BJ (cell line): ENCODE results near the gene NAA15. TPM values are rescaled to one million over a fixed set of nuclear protein-coding genes. Genes with fewer than 3 reads are reported as not detected.

Experiments
- CTCF ChIA-PET: fragments of 350-600 bp; formaldehyde crosslinking; extraction: SDS; loops from one replicate; lab custom pipeline; 2021; ENCODE audit warnings: antibody characterized with exemption, inconsistent platforms; lab: Yijun Ruan, JAX
- POLR2A ChIA-PET: fragments of 300-600 bp; sonication (Branson Sonifier 250); formaldehyde crosslinking; extraction: SDS; loops from one replicate; lab custom pipeline; 2021; ENCODE audit warnings: antibody characterized with exemption; lab: Charles Lee
- DNase-seq: peaks from one replicate; pipeline ENCODE4 v3.0.0-alpha.2; 2011; ENCODE audit warnings: low read depth
- H3K27me3 ChIP-seq: 2 replicates; pipeline ENCODE4 v1.6.0; 2011; ENCODE audit warnings: low read length; ENCODE audit not compliant: control insufficient read depth, insufficient read depth
- H3K36me3 ChIP-seq: 2 replicates; pipeline ENCODE4 v1.5.1; 2011; ENCODE audit warnings: low read length; ENCODE audit not compliant: control insufficient read depth, insufficient read depth
- H3K4me3 ChIP-seq: 2 replicates; pipeline ENCODE4 v1.5.1; 2011; ENCODE audit warnings: low read depth, mild to moderate bottlenecking, control low read depth, low read length
- CTCF ChIP-seq: IDR thresholded peaks from 2 replicates; pipeline ENCODE4 v1.5.1; 2011; ENCODE audit warnings: low read depth, mild to moderate bottlenecking, control low read depth, inconsistent platforms, low read length, moderate library complexity; ENCODE audit not compliant: insufficient read depth
- polyA plus RNA-seq: library from polyadenylated mRNA; depleted of rRNA; stranded (reverse); fragments of >200 nt; gene quantifications from 2 replicates; pipeline ENCODE4 v1.2.3, GENCODE V29; 2011

Gene NAA15
- polyA plus RNA-seq, 1 experiment: 5.3 TPM

DNA sequence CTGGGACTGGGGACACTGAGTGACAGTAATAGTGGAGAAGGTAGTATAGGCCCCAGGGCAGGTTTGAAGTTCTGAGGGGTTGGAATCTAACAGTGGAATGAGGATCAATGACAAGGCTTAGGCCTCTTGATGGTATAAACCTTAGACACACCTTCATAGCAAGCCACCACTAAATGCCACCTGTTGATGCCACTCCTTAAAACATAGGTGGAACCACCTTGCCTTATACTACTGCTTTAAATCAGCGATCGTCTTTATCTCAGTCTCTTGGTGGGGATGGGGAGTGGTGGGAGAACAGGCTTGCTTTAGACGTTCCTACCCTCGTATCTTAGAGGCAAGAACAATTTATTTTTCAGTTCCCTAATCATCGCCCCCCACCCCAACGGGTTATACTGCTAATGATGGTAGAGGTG is 153.8 kb downstream of the NAA15 start:
- CTCF ChIA-PET: interaction anchor here (2.3 kb wide), 1 partner anchor 39 kb away, joined by 4 read pairs; no protein-coding TSS in a partner anchor
- Histone ChIP-seq H3K4me3 (peak overlapping the region; percentile 85), H3K27me3 (no peaks in the 10 kb centered on the region), H3K36me3 (no peaks in the 10 kb centered on the region)
- POLR2A ChIA-PET: interaction anchor here (0.7 kb wide), 1 partner anchor 180 kb away, joined by 3 read pairs; no protein-coding TSS in a partner anchor
- no peak for TF ChIP-seq CTCF
- DNase-seq: no peak

GRCh38 chr4:139457318-139457717 is 156.0 kb downstream of the NAA15 start:
- no peak for TF ChIP-seq CTCF
- no peak for DNase-seq
- Histone ChIP-seq H3K4me3 (no peak overlapping the region), H3K36me3 (no peaks in the 10 kb centered on the region), H3K27me3 (no peaks in the 10 kb centered on the region)
- ChIA-PET POLR2A (interaction anchor here (0.6 kb wide), 1 partner anchor 404 kb away, joined by 3 read pairs; no protein-coding TSS in a partner anchor), CTCF (no interaction called here)

DNA sequence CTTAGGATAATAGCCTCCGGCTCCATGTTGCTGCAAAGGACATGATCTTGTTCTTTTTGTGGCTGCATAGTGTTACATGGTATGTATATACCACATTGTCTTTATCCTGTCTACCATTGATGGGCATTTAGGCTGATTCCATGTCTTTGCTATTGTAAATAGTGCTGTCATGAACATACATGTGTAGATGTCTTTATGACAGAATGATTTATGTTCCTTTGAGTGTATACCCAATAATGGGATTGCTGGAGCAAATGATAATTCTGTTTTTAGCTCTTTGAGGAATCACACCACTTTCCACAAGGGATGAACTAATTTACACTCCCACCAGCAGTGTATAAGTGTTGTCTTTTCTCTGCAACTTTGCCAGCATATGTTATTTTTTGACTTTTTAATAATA is 157.2 kb downstream of the NAA15 start:
- Histone ChIP-seq H3K36me3 (no peaks in the 10 kb centered on the region), H3K4me3 (no peak overlapping the region), H3K27me3 (no peaks in the 10 kb centered on the region)
- TF ChIP-seq CTCF: no peak
- no peak for DNase-seq
- CTCF ChIA-PET: no interaction called here
- POLR2A ChIA-PET: no interaction called here

GRCh38 chr4:139458999-139459398 is 157.7 kb downstream of the NAA15 start:
- Histone ChIP-seq H3K4me3 (no peak overlapping the region), H3K27me3 (no peaks in the 10 kb centered on the region), H3K36me3 (no peaks in the 10 kb centered on the region)
- CTCF ChIA-PET: interaction anchor here (0.6 kb wide), 1 partner anchor 1927 kb away, joined by 4 read pairs; no protein-coding TSS in a partner anchor
- no peak for TF ChIP-seq CTCF
- DNase-seq: no peak
- POLR2A ChIA-PET: interaction anchor here (0.6 kb wide), 1 partner anchor 38 kb away, joined by 4 read pairs; no protein-coding TSS in a partner anchor

DNA sequence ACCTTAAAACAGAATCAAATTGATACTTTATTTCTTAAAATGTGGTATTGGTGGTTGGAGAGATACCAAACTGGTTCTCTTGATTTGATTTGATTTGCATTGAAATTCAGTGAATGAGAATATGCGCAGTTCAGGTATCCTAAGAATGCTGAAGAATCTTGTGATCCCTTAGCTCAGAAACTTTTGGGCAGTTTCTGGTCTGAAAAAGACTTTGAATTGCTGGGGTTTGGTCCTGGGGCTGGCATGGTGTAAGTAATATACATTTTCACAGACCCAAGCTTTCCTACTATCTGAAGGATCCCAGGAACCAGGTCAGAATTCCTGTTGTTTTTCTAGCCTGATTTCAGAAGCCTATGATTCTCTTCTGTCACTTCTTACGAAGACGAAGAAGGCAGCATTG is 159.3 kb downstream of the NAA15 start:
- no peaks in the 10 kb centered on the region for H3K27me3 ChIP-seq
- POLR2A ChIA-PET: no interaction called here
- no peak for DNase-seq
- TF ChIP-seq CTCF: no peak
- no peaks in the 10 kb centered on the region for H3K36me3 ChIP-seq
- no peak overlapping the region for H3K4me3 ChIP-seq
- CTCF ChIA-PET: no interaction called here
